D341Med (cell line): ENCODE measurements around the gene GNA15.

ENCODE experiments used
- DNase-seq: peaks from one replicate; pipeline ENCODE4 v3.0.0; 2012; ENCODE audit warnings: low spot score

GNA15 gene

GRCh38 chr19:3175781-3176714 is 40.2 kb downstream of the GNA15 start:
- DNase-seq = no peak

GRCh38 chr19:3176715-3177501 is 41.1 kb downstream of the GNA15 start:
- DNase-seq = no peak

- no peak for DNase-seq
Measured at GRCh38 chr19:3178377-3178972, 42.6 kb downstream of the GNA15 start, which contains the start of gene S1PR4. Gene S1PR4, plus strand, starts transcription at chr19:3178769. Its CDS starts 24 bp downstream, at chr19:3178793.

GRCh38 chr19:3178973-3179738 is 43.3 kb downstream of the GNA15 start:
- no peak for DNase-seq

- no peak for DNase-seq
Measured at GRCh38 chr19:3179739-3180293, 44.0 kb downstream of the GNA15 start.

GRCh38 chr19:3183721-3184641 is 48.1 kb downstream of the GNA15 start:
- DNase-seq = no peak

GRCh38 chr19:3184847-3185460 is 49.1 kb downstream of the GNA15 start:
- peak; percentile 79 for DNase-seq

- peak; percentile 96 for DNase-seq
Measured at GRCh38 chr19:3185461-3186159, 49.8 kb downstream of the GNA15 start, which contains the start of gene NCLN. Gene NCLN, plus strand, starts transcription at chr19:3185930. Its CDS starts 101 bp downstream, at chr19:3186031.

GRCh38 chr19:3186160-3186688 is 50.4 kb downstream of the GNA15 start:
- no peak for DNase-seq

- DNase-seq = no peak
Measured at GRCh38 chr19:3186891-3187661, 51.2 kb downstream of the GNA15 start.

GRCh38 chr19:3187662-3188511 is 52.1 kb downstream of the GNA15 start:
- no peak for DNase-seq

GRCh38 chr19:3188627-3189596 is 53.1 kb downstream of the GNA15 start:
- no peak for DNase-seq

- no peak for DNase-seq
Measured at GRCh38 chr19:3189702-3190469, 54.1 kb downstream of the GNA15 start.

- DNase-seq = no peak
Measured at GRCh38 chr19:3190470-3190770, 54.6 kb downstream of the GNA15 start.
